Measurements from ENCODE around the gene VGLL4.
A peak's percentile ranks its signal among the peaks of the same experiment; 100 is the strongest.

VGLL4 gene

GRCh38 chr3:11546657-11547302 lies 96.9 kb downstream of the VGLL4 start:
- DNase-seq = no peak

GRCh38 chr3:11545186-11545851 lies 98.4 kb downstream of the VGLL4 start:
- DNase-seq = no peak

GRCh38 chr3:11544412-11545181 lies 99.1 kb downstream of the VGLL4 start:
- no peak for DNase-seq

- no peak for DNase-seq
Measured at GRCh38 chr3:11543948-11544387, 99.7 kb downstream of the VGLL4 start.

- DNase-seq = no peak
Measured at GRCh38 chr3:11543141-11543947, 100.4 kb downstream of the VGLL4 start.

- DNase-seq = no peak
Measured at GRCh38 chr3:11542551-11542950, 101.2 kb downstream of the VGLL4 start.

GRCh38 chr3:11541321-11542303 lies 102.1 kb downstream of the VGLL4 start:
- DNase-seq = no peak

GRCh38 chr3:11539677-11540076 lies 104.0 kb downstream of the VGLL4 start:
- DNase-seq = no peak

- no peak for DNase-seq
Measured at GRCh38 chr3:11539218-11539617, 104.5 kb downstream of the VGLL4 start.

- no peak for DNase-seq
Measured at GRCh38 chr3:11538581-11538980, 105.1 kb downstream of the VGLL4 start.

GRCh38 chr3:11536936-11537612 lies 106.6 kb downstream of the VGLL4 start:
- peak; percentile 10 for DNase-seq

GRCh38 chr3:11536132-11536935 lies 107.4 kb downstream of the VGLL4 start:
- DNase-seq = no peak

GRCh38 chr3:11535243-11535960 lies 108.3 kb downstream of the VGLL4 start:
- DNase-seq = no peak

- no peak for DNase-seq
Measured at GRCh38 chr3:11534793-11535101, 109.0 kb downstream of the VGLL4 start.

GRCh38 chr3:11534011-11534792 lies 109.5 kb downstream of the VGLL4 start:
- DNase-seq = no peak

- no peak for DNase-seq
Measured at GRCh38 chr3:11532931-11533391, 110.8 kb downstream of the VGLL4 start.

GRCh38 chr3:11530153-11530721 lies 113.5 kb downstream of the VGLL4 start:
- DNase-seq = no peak

GRCh38 chr3:11529281-11529680 lies 114.4 kb downstream of the VGLL4 start:
- DNase-seq = no peak

Measured in SIG-M5 (cell line).